Body of pancreas (tissue), 4 donors: ENCODE results near the gene CNTNAP5. TPM values are rescaled to one million over a fixed set of nuclear protein-coding genes. Genes with fewer than 3 reads are reported as not detected.

ENCODE experiments used
- ATAC-seq: fragments of 150-250 bp; one replicate; pipeline ENCODE4 v1.9.1; 2016
- DNase-seq, 4 donors: peaks; one replicate each; pipeline ENCODE4 v3.0.0-alpha.2; 2019
- H3K27ac ChIP-seq, 4 donors: fragments of 200-600 bp; sonication (generic); 1 replicate in 3 of 4; 2 replicates in 1 of 4; pipeline versions ENCODE4 v1.5.1 to v1.6.1; 2016 to 2019; ENCODE audit warnings: mild to moderate bottlenecking in 1 of 4, mixed read lengths in 1 of 4, moderate library complexity in 1 of 4
- H3K27me3 ChIP-seq, 2 donors: fragments of 200-600 bp; sonication (generic); one replicate each; pipeline ENCODE4 v1.6.0; 2016; ENCODE audit warnings: mild to moderate bottlenecking in 1 of 2
- H3K36me3 ChIP-seq, 2 donors: fragments of 200-600 bp; sonication (generic); replicated peaks in 1 of 2; 2 replicates each; pipeline ENCODE4 v1.5.1; 2016; ENCODE audit warnings: low read depth in 2 of 2; ENCODE audit not compliant: insufficient read depth in 1 of 2
- H3K4me1 ChIP-seq: fragments of 200-600 bp; sonication (generic); one replicate; pipeline ENCODE4 v1.6.0; 2016
- H3K4me3 ChIP-seq, 2 donors: fragments of 200-600 bp; sonication (generic); 1 replicate in 1 of 2; 2 replicates in 1 of 2; pipeline ENCODE4 v1.5.1; 2016 to 2019
- H3K9me3 ChIP-seq, 3 donors: fragments of 200-600 bp; sonication (generic); 1 replicate in 2 of 3; 2 replicates in 1 of 3; pipeline ENCODE4 v1.5.1; 2016
- POLR2A ChIP-seq, 3 donors: fragments of 450-650 bp; IDR thresholded peaks; one replicate each; pipeline ENCODE4 v1.6.1; 2016; ENCODE audit warnings: antibody characterized with exemption in 3 of 3, mild to moderate bottlenecking in 2 of 3
- WGBS, 2 donors: methylation state at CpG; one replicate each; pipeline ENCODE4 v1.1.5; 2017; 5-methylcytosine and 5-hydroxymethylcytosine counted together
- intact Hi-C: fragments of 100-400 bp; cut with DNase I; formaldehyde crosslinking; loops from one replicate; pipeline ENCODE4 v1.15.1; 2023
- total RNA-seq, 2 donors: library from RNA; depleted of rRNA; stranded (reverse); fragments of >200 nt; gene quantifications; one replicate each; pipeline ENCODE4 v1.1.0, GENCODE V29; 2016
- TF ChIP-seq, protein P1 (sequence below), 7 experiments: fragments of 450-650 bp in 4 of 7; fragments of 200-600 bp in 3 of 7; sonication (generic) in 3 of 7; IDR thresholded peaks; one replicate each; pipeline ENCODE4 v1.5.1; 2016 to 2019; ENCODE audit warnings: antibody characterized with exemption in 7 of 7

The CNTNAP5 gene
- total RNA-seq, 2 donors from 2014 or later = 0.26 to 0.33 TPM

DNA sequence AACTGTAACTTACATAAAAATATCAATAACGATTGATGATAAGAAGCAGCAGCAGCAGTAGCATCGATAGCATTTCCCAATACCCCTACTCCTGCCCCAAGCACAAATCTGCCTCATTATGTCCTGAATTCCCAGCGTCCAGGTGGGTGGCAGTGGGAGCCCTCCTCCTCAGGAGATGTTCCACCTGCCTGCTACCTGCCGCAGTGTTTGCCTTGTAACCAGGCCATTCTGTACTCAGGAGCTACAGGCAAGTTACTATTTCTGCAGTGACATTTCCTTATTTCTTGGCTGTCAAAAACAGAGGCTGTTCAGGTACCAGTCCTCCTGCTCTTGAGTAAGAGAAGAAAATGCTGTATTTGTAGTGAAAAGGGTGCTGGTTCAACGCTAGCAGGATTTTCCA is 236.4 kb downstream of the CNTNAP5 start:
- no peak for ATAC-seq

DNA sequence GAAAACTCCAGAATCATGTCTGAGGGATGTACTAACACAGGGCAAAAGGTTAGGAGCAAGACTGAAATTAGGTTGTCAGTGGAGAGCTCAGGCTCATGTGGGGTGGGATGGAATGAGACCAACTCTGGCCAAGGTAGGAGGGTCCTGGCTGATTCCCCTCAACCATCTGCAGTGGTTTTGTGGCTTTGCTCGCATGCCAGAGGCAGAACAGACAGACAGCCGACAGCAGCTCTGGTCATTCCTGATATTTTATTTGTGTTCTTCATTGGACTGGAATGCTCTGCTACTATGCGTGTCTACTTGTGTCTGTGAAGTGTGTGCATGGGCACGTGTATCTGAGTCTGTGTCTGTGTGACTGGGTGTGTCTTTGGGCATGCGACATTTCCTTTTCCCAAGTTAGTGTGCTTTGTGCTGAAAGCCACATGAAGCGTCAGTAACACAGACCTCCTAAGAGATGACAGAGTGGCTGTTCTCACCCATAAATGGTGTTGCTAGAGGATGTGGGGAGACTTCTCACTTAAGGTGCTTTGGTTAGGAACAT is 239.5 kb downstream of the CNTNAP5 start:
- Histone ChIP-seq H3K27me3 (no peaks in the 10 kb centered on the region), H3K9me3 (no peaks in the 10 kb centered on the region), H3K4me3 (no peak overlapping the region), H3K36me3 (no peaks in the 10 kb centered on the region), H3K27ac (no peak overlapping the region), H3K4me1 (no peaks in the 10 kb centered on the region)
- DNase-seq = no peak
- no peak for TF ChIP-seq POLR2A (IDR thresholded peaks at IDR 0.05)
- TF ChIP-seq, protein P1, sequence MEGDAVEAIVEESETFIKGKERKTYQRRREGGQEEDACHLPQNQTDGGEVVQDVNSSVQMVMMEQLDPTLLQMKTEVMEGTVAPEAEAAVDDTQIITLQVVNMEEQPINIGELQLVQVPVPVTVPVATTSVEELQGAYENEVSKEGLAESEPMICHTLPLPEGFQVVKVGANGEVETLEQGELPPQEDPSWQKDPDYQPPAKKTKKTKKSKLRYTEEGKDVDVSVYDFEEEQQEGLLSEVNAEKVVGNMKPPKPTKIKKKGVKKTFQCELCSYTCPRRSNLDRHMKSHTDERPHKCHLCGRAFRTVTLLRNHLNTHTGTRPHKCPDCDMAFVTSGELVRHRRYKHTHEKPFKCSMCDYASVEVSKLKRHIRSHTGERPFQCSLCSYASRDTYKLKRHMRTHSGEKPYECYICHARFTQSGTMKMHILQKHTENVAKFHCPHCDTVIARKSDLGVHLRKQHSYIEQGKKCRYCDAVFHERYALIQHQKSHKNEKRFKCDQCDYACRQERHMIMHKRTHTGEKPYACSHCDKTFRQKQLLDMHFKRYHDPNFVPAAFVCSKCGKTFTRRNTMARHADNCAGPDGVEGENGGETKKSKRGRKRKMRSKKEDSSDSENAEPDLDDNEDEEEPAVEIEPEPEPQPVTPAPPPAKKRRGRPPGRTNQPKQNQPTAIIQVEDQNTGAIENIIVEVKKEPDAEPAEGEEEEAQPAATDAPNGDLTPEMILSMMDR (IDR thresholded peaks at IDR 0.05) = no peak
- WGBS, 2 donors = 56 to 71% methylated on average over 6 of the region's 6 CpGs
- ATAC-seq = no peak
- intact Hi-C loops = no loop called here

More for the DNA sequence above, 236.4 kb downstream of the CNTNAP5 start:
- H3K4me1 ChIP-seq = no peaks in the 10 kb centered on the region
- 36 to 45% methylated on average over 5 of the region's 5 CpGs for WGBS, 2 donors
- no peaks in the 10 kb centered on the region for H3K27me3 ChIP-seq
- no peak overlapping the region for H3K4me3 ChIP-seq
- no peak for DNase-seq
- H3K36me3 ChIP-seq = no peaks in the 10 kb centered on the region
- no peaks in the 10 kb centered on the region for H3K9me3 ChIP-seq
- H3K27ac ChIP-seq = no peak overlapping the region
- no peak for TF ChIP-seq POLR2A (IDR thresholded peaks at IDR 0.05)
- TF ChIP-seq, protein P1 (IDR thresholded peaks at IDR 0.05) = no peak
- intact Hi-C loops = no loop called here

DNA sequence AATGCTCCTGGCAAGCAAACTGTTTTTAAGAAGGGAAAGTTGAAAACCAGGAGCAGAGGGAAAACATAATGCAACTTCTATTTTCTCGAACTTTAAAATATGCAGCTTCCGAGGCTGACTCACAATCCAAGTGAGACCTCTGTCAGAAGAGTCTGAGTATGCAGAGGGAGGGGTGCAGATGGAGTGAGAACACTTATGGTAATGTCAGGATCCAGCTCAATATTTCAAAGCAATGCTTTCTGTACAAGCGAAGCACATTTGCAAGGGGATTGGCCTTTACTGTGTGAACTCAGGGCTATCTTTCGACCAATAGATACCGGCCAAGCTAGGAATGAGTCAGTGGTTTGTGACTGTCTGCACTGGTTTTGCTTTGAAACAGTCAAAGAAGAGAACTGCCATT is 242.7 kb downstream of the CNTNAP5 start:
- TF ChIP-seq POLR2A (IDR thresholded peaks at IDR 0.05) = no peak
- intact Hi-C loops = no loop called here
- Histone ChIP-seq H3K27ac (no peak overlapping the region), H3K4me3 (no peak overlapping the region), H3K36me3 (no peaks in the 10 kb centered on the region), H3K4me1 (no peaks in the 10 kb centered on the region), H3K9me3 (no peaks in the 10 kb centered on the region), H3K27me3 (no peaks in the 10 kb centered on the region)
- ATAC-seq (no peak), DNase-seq (no peak)
- WGBS, 2 donors = 48 to 59% methylated on average over 5 of the region's 5 CpGs

DNA sequence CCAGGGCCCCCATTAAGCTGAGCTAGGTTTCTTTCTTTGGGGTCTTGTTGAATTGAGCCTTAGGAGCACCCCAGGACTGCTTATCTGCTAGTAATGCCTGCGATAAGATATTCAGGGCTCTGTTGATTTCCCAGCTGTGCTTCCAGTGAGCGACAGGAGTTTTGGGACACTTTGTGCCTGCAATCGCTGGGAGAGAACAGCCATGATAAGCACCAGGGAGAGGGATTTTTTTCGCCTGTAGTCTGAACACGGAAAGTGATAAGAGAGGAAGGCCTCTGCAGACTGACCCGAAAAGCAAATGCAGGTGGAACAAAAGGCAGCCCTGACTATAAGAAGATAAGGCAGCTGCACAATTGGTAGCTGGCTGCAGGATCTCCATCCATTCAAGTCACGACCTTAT is 244.3 kb downstream of the CNTNAP5 start:
- intact Hi-C loops = no loop called here
- no peak for ATAC-seq
- no peaks in the 10 kb centered on the region for H3K9me3 ChIP-seq
- DNase-seq = no peak
- no peak overlapping the region for H3K27ac ChIP-seq
- TF ChIP-seq POLR2A (IDR thresholded peaks at IDR 0.05) = no peak
- TF ChIP-seq, protein P1 (IDR thresholded peaks at IDR 0.05) = no peak
- H3K4me1 ChIP-seq = no peaks in the 10 kb centered on the region
- H3K4me3 ChIP-seq = no peak overlapping the region
- no peaks in the 10 kb centered on the region for H3K27me3 ChIP-seq
- 15 to 27% methylated on average over 7 of the region's 7 CpGs for WGBS, 2 donors
- H3K36me3 ChIP-seq = no peaks in the 10 kb centered on the region

DNA sequence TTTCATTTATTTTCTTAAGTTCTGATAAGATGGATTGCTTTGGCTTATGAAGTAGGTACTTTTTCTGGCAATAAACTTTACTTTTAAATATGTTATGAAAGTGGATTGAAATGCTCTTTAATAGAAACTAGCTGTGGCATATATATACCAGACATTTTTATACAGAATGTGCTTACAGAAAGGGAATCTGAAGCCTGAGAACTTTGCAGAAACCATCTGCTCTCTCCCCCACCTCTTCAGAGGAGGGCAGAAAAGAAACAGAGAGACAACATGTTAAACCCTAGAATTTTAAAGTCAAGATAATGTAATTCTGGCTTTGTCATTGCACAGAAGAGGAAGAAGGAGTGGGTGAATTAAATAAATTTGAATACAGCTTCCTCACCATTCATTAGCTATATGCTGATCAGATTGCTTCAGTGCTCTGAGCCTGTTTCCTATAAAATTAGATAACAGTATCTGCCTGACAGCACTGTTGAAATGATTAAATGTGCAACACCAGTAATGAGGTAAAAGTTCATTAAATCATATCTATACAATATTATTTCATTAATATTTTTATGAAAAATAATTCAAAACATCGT is 247.3 kb downstream of the CNTNAP5 start:
- no peaks in the 10 kb centered on the region for H3K27me3 ChIP-seq
- TF ChIP-seq, protein P1 (IDR thresholded peaks at IDR 0.05) = no peak
- no peak for TF ChIP-seq POLR2A (IDR thresholded peaks at IDR 0.05)
- no peak overlapping the region for H3K27ac ChIP-seq
- intact Hi-C loops = no loop called here
- ATAC-seq = no peak
- H3K36me3 ChIP-seq = no peaks in the 10 kb centered on the region
- no peak overlapping the region for H3K4me3 ChIP-seq
- no peaks in the 10 kb centered on the region for H3K4me1 ChIP-seq
- no peaks in the 10 kb centered on the region for H3K9me3 ChIP-seq
- no peak for DNase-seq
- WGBS, 2 donors = 53 to 61% methylated on average over 1 of the region's 1 CpG
